Osteoblast (primary cell): ENCODE results near the gene BTBD7. TPM values are rescaled to one million over a fixed set of nuclear protein-coding genes. Genes with fewer than 3 reads are reported as not detected.

ENCODE experiments used
- DNase-seq: peaks from one replicate; pipeline ENCODE4 v3.0.0; 2011; ENCODE audit warnings: low spot score, mixed read lengths; ENCODE audit not compliant: insufficient read length; ENCODE audit errors: missing footprints
- H2AFZ ChIP-seq: 2 replicates; pipeline ENCODE4 v1.6.0; 2011; ENCODE audit warnings: mild to moderate bottlenecking, low read length
- H3K27ac ChIP-seq: 2 replicates; pipeline ENCODE4 v1.5.1; 2011; ENCODE audit warnings: mild to moderate bottlenecking, low read depth, low read length, moderate library complexity
- H3K27me3 ChIP-seq: 2 replicates; pipeline ENCODE4 v1.6.0; 2012; ENCODE audit warnings: mild to moderate bottlenecking, control low read depth, inconsistent platforms, low read length, moderate library complexity; ENCODE audit not compliant: insufficient read depth
- H3K36me3 ChIP-seq: 2 replicates; pipeline ENCODE4 v1.5.1; 2011; ENCODE audit warnings: mild to moderate bottlenecking, low read length, control low read depth, moderate library complexity; ENCODE audit not compliant: insufficient read depth
- H3K4me1 ChIP-seq: 2 replicates; pipeline ENCODE4 v1.5.1; 2011; ENCODE audit warnings: mild to moderate bottlenecking, low read length, control low read depth, moderate library complexity; ENCODE audit not compliant: insufficient read depth
- H3K4me2 ChIP-seq: 2 replicates; pipeline ENCODE4 v1.6.0; 2011; ENCODE audit warnings: mild to moderate bottlenecking, low read length; ENCODE audit not compliant: insufficient read depth
- H3K4me3 ChIP-seq: fragments of 200-600 bp; sonication (generic); 3 replicates; pipeline ENCODE4 v1.5.1; 2012; ENCODE audit warnings: mild to moderate bottlenecking, low read length, inconsistent platforms; ENCODE audit not compliant: insufficient read depth
- H3K79me2 ChIP-seq: 2 replicates; pipeline ENCODE4 v1.6.0; 2012; ENCODE audit warnings: mild to moderate bottlenecking, low read length, control low read depth, inconsistent platforms; ENCODE audit not compliant: insufficient read depth
- H3K9me3 ChIP-seq: 2 replicates; pipeline ENCODE4 v1.5.1; 2011; ENCODE audit warnings: low read depth, low read length, control low read depth
- H4K20me1 ChIP-seq: 2 replicates; pipeline ENCODE4 v1.6.0; 2012; ENCODE audit warnings: mild to moderate bottlenecking, low read length, control low read depth; ENCODE audit not compliant: insufficient read depth
- total RNA-seq: library from RNA; depleted of rRNA; stranded (reverse); fragments of >200 nt; gene quantifications from 2 replicates; pipeline ENCODE4 v1.2.3, GENCODE V29; 2012
- TF ChIP-seq, protein P1 (sequence below): IDR thresholded peaks from 2 replicates; pipeline ENCODE4 v1.5.1; 2011; ENCODE audit warnings: mild to moderate bottlenecking, low read depth, low read length, moderate library complexity; ENCODE audit errors: extremely low read depth

Gene BTBD7
- total RNA-seq, 1 donor: 31.1 TPM

- DNase-seq: no peak
- peaks cover 84% of the 10 kb centered on the region for H3K79me2 ChIP-seq
- no peaks in the 10 kb centered on the region for H3K36me3 ChIP-seq
- H3K4me2 ChIP-seq: peak overlapping the region; percentile 10
- TF ChIP-seq, protein P1, sequence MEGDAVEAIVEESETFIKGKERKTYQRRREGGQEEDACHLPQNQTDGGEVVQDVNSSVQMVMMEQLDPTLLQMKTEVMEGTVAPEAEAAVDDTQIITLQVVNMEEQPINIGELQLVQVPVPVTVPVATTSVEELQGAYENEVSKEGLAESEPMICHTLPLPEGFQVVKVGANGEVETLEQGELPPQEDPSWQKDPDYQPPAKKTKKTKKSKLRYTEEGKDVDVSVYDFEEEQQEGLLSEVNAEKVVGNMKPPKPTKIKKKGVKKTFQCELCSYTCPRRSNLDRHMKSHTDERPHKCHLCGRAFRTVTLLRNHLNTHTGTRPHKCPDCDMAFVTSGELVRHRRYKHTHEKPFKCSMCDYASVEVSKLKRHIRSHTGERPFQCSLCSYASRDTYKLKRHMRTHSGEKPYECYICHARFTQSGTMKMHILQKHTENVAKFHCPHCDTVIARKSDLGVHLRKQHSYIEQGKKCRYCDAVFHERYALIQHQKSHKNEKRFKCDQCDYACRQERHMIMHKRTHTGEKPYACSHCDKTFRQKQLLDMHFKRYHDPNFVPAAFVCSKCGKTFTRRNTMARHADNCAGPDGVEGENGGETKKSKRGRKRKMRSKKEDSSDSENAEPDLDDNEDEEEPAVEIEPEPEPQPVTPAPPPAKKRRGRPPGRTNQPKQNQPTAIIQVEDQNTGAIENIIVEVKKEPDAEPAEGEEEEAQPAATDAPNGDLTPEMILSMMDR: no peak
- H3K4me1 ChIP-seq: peaks cover 36% of the 10 kb centered on the region
- H3K27me3 ChIP-seq: no peaks in the 10 kb centered on the region
- H3K4me3 ChIP-seq: no peak overlapping the region
- peaks cover 8% of the 10 kb centered on the region for H4K20me1 ChIP-seq
- no peaks in the 10 kb centered on the region for H3K9me3 ChIP-seq
- H3K27ac ChIP-seq: peak overlapping the region; percentile 55
- H2AFZ ChIP-seq: no peak overlapping the region
These were observed 30.9 kb downstream of the BTBD7 start for GRCh38 chr14:93301821-93302447.

DNA sequence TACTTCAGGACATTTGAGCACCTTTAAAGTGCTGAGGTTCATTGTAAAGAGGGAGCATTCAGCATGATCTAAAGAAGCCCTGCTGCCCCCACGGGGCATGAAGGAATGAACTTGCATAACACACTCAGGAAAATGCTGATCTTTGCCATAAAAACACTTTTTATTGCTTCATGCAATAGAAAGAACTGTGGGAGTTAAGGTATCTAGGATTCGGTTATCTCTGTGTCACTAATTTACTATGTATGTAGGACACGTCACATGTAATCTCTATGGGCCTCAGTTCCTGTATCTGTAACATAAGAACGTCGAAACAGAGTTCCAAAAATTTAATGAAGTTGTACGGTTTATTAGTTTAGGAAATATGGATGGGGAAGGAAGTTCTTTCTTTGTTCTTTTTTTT is 33.0 kb downstream of the BTBD7 start:
- DNase-seq: no peak
- no peak overlapping the region for H3K4me2 ChIP-seq

GRCh38 chr14:93299416-93299815 is 33.4 kb downstream of the BTBD7 start:
- peaks cover 23% of the 10 kb centered on the region for H3K4me1 ChIP-seq
- peak overlapping the region; percentile 8 for H3K27ac ChIP-seq
- H3K27me3 ChIP-seq: no peaks in the 10 kb centered on the region
- DNase-seq: no peak
- H4K20me1 ChIP-seq: peaks cover 8% of the 10 kb centered on the region
- H3K9me3 ChIP-seq: no peaks in the 10 kb centered on the region
- no peak overlapping the region for H2AFZ ChIP-seq
- peaks cover 82% of the 10 kb centered on the region for H3K79me2 ChIP-seq
- H3K4me2 ChIP-seq: no peak overlapping the region
- H3K4me3 ChIP-seq: no peak overlapping the region
- TF ChIP-seq, protein P1: no peak
- H3K36me3 ChIP-seq: no peaks in the 10 kb centered on the region

More for the DNA sequence above, 33.0 kb downstream of the BTBD7 start:
- Histone ChIP-seq H3K4me1 (peaks cover 27% of the 10 kb centered on the region), H2AFZ (no peak overlapping the region), H3K27me3 (no peaks in the 10 kb centered on the region), H4K20me1 (peaks cover 8% of the 10 kb centered on the region), H3K4me3 (no peak overlapping the region), H3K27ac (no peak overlapping the region), H3K79me2 (peaks cover 83% of the 10 kb centered on the region), H3K9me3 (no peaks in the 10 kb centered on the region), H3K36me3 (no peaks in the 10 kb centered on the region)
- TF ChIP-seq, protein P1: no peak

GRCh38 chr14:93295541-93296220 is 37.2 kb downstream of the BTBD7 start:
- no peaks in the 10 kb centered on the region for H3K27me3 ChIP-seq
- peaks cover 65% of the 10 kb centered on the region for H3K79me2 ChIP-seq
- H3K4me2 ChIP-seq: no peak overlapping the region
- H3K27ac ChIP-seq: no peak overlapping the region
- peaks cover 5% of the 10 kb centered on the region for H3K4me1 ChIP-seq
- DNase-seq: no peak
- H3K36me3 ChIP-seq: peaks cover 4% of the 10 kb centered on the region
- peaks cover 2% of the 10 kb centered on the region for H4K20me1 ChIP-seq
- no peaks in the 10 kb centered on the region for H3K9me3 ChIP-seq
- TF ChIP-seq, protein P1: no peak
- H2AFZ ChIP-seq: no peak overlapping the region
- no peak overlapping the region for H3K4me3 ChIP-seq
